ENCODE data around the gene LRRC4C.
"Not testable (repeated sequence)": the region's sequence is repeated elsewhere in the genome, so short reads cannot be mapped to it uniquely, and the experiment has no call there.

LRRC4C gene

DNA sequence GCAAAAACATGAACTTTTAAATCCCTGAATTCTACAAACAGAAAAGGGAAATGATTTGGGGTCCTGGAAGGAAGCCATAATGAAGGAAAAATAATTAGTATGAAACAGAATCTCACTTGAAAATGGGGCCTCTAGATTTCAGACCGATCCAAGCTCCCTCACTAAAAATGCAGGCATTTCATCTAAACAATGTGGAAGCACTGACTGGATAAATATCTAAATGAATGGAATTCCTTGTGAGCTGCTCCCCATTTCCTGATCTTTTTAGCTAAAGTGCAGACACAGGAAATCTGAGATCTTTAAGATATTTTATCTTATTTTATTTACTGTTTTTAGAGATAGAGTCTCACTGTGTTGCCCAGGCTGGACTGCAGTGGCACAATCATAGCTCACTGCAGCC, 1255.8 kb downstream of the LRRC4C start:
- no peak for DNase-seq

GRCh38 chr11:40202589-40203270, 1256.7 kb downstream of the LRRC4C start:
- no peak for DNase-seq

GRCh38 chr11:40192590-40192989, 1266.9 kb downstream of the LRRC4C start:
- not testable (repeated sequence) for DNase-seq

- no peak for DNase-seq
Measured at GRCh38 chr11:40190294-40190693, 1269.2 kb downstream of the LRRC4C start.

DNA sequence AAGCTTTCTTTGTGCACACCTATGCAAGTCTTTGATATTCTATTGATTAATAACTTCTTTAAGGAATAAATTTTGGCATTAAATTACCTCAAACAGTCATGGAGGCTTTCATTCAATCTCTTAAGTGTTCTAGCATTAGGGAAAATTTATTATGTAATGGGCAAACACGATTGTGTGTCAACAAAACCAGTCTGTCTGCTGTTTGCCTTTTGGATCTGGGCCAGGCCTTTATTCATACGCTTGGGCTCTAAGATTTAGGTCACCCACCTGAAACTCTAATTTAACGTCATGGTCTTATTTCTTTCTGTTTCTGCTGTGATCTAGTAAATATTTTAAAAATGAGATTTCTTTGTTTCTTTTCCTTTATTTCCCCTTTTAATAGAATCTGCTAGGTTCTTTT, 1270.6 kb downstream of the LRRC4C start:
- DNase-seq = no peak

DNA sequence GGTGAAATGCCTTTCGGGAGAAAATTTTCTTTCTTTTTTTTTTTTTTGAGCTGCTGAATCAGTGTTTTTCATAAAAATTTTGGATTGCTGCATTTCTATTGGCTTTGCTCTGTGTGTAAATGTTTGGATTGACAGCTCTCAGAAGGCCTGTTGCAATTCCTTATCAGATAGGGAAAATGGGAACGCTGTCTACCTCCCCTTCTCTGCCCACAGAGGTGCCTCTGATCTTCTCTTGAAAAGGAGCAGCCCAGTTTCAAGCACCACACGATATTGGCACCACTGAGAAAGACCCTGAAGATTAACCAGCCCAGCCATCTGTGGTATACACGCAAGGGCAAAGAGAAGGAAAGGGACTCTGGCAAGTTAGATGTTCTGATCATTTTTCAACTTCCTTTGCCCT, 1272.2 kb downstream of the LRRC4C start:
- DNase-seq = no peak

GRCh38 chr11:40186437-40187263, 1272.8 kb downstream of the LRRC4C start:
- DNase-seq = no peak

DNA sequence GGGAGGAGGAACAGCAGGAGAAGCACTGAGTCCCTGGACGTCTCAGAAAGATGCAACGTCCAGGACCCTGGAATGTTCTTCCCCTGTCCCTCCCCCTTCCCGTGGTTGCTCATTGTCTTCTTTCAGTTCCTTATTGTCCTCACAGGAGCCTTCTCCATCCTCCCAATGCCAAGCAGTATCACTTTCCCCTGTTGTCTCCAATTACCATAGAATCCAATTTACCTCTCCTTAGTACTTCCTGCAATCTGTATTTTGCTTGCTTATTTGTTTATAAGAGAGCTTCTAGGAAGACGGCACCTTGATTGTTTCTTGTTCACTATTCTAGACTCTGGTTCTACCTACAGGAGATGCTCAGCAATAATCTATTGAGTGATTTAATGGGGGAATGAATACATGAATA, 1273.7 kb downstream of the LRRC4C start:
- no peak for DNase-seq

GRCh38 chr11:40183073-40184064, 1276.1 kb downstream of the LRRC4C start:
- no peak for DNase-seq

DNA sequence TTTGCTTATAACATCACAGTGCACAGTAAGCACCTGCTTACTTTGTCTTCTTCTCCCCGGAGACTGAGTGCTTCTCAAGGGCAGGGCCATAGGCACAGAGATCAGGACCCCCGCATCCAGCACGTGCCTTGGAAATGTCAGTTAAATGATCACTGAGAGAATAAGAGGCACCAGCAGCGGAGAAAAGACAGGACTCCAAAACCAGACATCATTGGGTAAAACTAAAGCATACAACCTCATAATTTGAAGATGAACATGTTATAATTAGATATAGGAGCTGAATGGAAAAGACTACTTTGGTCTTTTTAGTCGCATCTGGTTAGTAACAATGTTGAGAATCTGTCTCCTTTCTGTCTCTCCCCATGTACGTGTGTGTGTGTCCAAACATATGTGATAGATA, 1279.9 kb downstream of the LRRC4C start:
- DNase-seq = no peak

GRCh38 chr11:40178470-40178869, 1281.0 kb downstream of the LRRC4C start:
- no peak for DNase-seq

GRCh38 chr11:40175980-40176379, 1283.5 kb downstream of the LRRC4C start:
- no peak for DNase-seq

GRCh38 chr11:40170078-40170477, 1289.4 kb downstream of the LRRC4C start:
- no peak for DNase-seq

GRCh38 chr11:40168414-40168813, 1291.0 kb downstream of the LRRC4C start:
- DNase-seq = no peak

DNA sequence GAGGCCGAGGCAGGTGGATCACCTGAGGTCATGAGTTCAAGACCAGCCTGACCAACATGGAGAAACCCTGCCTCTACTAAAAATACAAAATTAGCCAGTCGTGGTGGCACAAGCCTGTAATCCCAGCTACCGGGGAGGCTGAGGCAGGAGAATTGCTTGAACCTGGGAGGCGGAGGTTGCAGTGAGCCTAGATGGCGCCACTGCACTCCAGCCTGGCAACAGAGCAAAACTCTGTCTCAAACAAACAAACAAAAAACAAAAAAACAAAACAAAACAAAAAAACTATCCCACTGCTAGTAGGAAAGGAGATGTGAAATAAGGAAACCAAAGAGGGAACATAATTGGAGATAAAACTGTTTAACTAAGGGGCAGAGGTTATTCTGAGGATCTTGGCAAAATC, 1291.6 kb downstream of the LRRC4C start:
- DNase-seq = not testable (repeated sequence)

GRCh38 chr11:40166892-40167291, 1292.6 kb downstream of the LRRC4C start:
- no peak for DNase-seq

DNA sequence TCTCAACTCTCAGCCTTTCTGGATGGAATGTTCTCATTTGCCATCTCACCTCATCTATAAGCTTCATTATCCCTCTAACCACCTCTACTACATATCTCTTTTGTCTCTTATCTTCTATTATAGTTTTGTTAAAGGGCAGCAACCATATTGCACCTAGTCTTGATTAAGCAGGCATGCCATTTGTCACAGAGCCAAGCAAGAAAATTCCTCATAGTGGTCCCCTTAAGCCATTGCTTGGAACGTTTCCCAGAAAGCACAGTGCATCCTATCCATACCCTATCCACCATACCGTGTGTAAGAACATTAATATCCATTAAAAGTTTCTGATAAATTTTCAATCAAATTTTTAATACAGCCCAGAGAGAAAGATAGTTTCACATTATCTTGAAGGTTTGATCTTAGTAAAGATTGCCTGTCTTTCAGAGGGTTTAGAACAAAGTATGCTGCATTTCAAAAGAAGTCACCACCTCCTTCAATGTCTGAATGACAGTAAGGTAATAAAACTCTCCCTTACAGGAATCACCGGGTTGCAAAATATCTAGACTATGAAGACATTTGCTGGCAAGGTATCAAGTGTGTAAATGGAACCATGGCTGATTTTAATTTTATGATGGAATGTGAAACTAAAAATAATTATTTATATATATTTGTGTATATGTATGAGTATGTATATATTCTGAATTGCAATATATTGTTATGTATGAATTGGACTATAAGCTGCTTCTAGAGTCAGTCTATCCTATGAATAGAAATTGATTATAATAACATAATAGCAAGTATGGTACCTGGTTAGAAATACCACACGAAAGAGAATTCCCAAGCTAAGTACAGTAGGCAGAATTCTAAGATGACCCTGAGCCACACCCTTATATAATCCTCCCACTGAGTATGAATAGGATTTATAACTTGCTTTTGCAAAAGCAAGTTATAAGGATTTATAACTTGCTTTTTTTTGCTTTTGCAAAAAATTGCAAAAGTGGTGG, 1296.3 kb downstream of the LRRC4C start:
- DNase-seq = no peak

DNA sequence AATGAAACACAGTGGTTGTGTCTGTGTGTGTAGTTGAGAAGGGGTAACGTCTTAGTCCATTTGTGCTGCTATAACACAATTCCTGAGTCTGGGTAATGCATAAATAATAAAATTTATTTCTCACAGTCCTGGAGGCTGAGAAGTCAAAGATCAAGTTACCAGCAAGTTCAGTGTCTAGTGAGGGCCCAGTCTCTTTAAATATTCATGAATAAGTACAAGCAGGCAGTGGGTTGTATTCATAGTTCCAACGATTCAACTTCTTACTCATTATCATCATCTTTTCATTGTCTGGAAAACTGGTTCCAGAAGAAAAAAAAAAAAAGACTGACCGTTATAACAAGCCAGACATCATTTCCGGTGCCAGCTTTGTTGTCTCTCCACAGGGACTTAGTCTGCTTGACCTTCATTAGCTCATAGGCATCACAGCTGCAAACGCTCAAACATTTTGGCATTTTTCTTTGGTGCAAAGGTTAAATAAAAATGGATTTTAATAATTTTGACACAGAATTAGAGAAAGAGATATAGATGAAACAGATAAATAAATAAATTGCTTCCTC, 1297.5 kb downstream of the LRRC4C start:
- DNase-seq = no peak

- no peak for DNase-seq
Measured at GRCh38 chr11:40160418-40160817, 1299.0 kb downstream of the LRRC4C start.

DNA sequence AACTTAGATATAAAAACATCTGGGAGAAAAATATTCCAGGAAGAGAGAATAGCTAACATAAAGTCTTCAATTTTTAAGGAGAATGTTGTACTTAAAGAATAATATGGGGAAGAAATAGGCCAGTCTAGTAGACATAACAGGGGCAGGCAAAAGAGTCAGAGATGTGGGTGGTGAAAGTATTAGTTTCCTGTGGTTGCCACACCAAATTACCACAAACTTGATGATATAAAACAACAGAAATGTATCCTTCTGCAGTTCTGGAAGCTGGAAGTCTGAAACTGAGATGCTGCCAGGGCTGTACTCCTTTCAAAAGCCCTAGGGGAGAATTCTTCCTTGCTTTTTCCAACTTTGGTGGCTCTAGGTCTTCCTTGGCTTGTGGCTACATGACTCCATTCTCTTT, 1309.7 kb downstream of the LRRC4C start:
- DNase-seq = no peak

- DNase-seq = no peak
Measured at GRCh38 chr11:40140560-40140959, 1318.9 kb downstream of the LRRC4C start.

GRCh38 chr11:40139536-40139935, 1319.9 kb downstream of the LRRC4C start:
- DNase-seq = no peak
